ENCODE results near the gene METRNL. TPM values are rescaled to one million over a fixed set of nuclear protein-coding genes. Genes with fewer than 3 reads are reported as not detected.

The METRNL gene
- total RNA-seq, 1 donor from 2014 or later, result 257 TPM

- peaks cover 30 to 68% of the 10 kb centered on the region in 2 donors for H3K4me1 ChIP-seq
- DNase-seq (ENCODE audit: low spot score in 2 of 2), result no peak
- H3K9me3 ChIP-seq, result no peaks in the 10 kb centered on the region
- peak overlapping the region; percentile 26 to 56 for H3K4me3 ChIP-seq
- no peaks in the 10 kb centered on the region for H3K27me3 ChIP-seq
- intact Hi-C loops (cut with DNase I), result loop anchor here (2.0 kb wide), 1 partner anchor 18 kb away; no protein-coding TSS in a partner anchor
- no peak for TF ChIP-seq CTCF (IDR thresholded peaks at IDR 0.05)
- peaks cover 9 to 14% of the 10 kb centered on the region in 2 donors for H3K36me3 ChIP-seq
- H3K27ac ChIP-seq, result peak overlapping the region; percentile 85 to 93
Measured at GRCh38 chr17:83100853-83101391, 21.5 kb downstream of the METRNL start.

DNA sequence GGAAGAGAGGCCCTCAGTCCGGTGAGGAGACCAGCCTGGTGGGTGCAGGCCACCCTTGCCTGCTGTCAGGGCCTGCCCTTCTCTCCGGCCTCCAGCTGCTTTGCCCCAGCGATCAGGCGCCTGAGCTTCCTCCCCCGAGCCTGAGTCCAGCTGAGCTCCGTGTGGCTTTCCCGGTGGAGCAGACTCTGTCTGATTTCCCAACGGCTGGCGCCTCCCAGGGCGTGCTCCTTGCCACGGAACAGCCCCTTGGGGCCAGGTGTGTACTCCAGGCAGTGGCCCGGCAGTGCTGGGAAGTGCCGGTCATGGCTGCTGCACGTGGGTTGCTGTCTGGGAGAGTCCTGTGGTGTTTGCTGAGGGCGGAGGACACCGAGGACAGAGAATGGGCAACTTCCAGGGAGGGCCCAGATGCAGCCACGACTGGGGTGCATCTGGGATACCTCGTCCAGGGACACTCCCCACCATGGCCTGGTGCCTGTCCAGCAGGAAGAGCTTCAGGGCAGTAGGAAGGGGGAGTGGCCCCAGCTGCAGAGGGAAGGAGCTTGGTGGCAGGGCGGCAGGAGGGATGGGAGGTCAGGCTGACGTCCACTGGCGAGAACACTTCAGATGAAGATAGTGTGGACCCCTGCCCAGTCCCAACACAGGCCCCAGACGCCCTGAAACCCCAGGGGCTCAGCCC is 22.5 kb downstream of the METRNL start:
- no peaks in the 10 kb centered on the region for H3K9me3 ChIP-seq
- H3K4me3 ChIP-seq, result peak overlapping the region in 1 of 2 donors; percentile 56
- no peaks in the 10 kb centered on the region for H3K27me3 ChIP-seq
- peaks cover 33 to 72% of the 10 kb centered on the region in 2 donors for H3K4me1 ChIP-seq
- H3K27ac ChIP-seq, result peak overlapping the region; percentile 85 to 93
- intact Hi-C loops (cut with DNase I), result loop anchor here (2.0 kb wide), 1 partner anchor 19 kb away; no protein-coding TSS in a partner anchor
- DNase-seq (ENCODE audit: low spot score in 2 of 2), result no peak
- no peak for TF ChIP-seq CTCF (IDR thresholded peaks at IDR 0.05)
- peaks cover 0 to 4% of the 10 kb centered on the region in 2 donors for H3K36me3 ChIP-seq

- intact Hi-C loops (cut with DNase I), result no loop called here
- H3K27ac ChIP-seq, result peak overlapping the region; percentile 75 to 85
- H3K27me3 ChIP-seq, result no peaks in the 10 kb centered on the region
- H3K4me3 ChIP-seq, result peak overlapping the region in 1 of 2 donors; percentile 10
- no peak for TF ChIP-seq CTCF (IDR thresholded peaks at IDR 0.05)
- no peaks in the 10 kb centered on the region for H3K9me3 ChIP-seq
- no peaks in the 10 kb centered on the region for H3K36me3 ChIP-seq
- peaks cover 29 to 62% of the 10 kb centered on the region in 2 donors for H3K4me1 ChIP-seq
- DNase-seq (ENCODE audit: low spot score in 2 of 2), result no peak
Measured at GRCh38 chr17:83103200-83103942, 24.0 kb downstream of the METRNL start.

DNA sequence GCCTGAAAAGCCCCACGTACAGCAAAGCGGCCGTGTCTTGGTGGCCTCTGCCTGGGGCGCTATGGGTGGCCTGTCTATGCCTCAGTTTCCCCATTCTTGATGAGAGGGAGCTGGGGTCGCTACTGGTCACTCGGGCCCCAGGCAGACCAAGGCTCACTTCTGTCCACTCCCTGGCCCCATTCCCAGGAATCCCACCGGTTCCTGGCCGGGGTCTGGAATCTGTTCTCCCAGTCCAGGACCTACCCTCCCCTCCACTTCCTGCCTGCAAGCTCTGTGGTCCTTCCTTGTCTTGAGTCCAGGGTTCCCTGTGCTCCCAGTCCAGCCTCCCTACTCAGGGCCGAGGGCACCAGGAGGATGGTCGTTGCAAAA is 24.5 kb downstream of the METRNL start:
- Histone ChIP-seq H3K4me1 (peaks cover 25 to 56% of the 10 kb centered on the region in 2 donors), H3K9me3 (no peaks in the 10 kb centered on the region), H3K36me3 (no peaks in the 10 kb centered on the region), H3K4me3 (no peak overlapping the region), H3K27ac (peak overlapping the region; percentile 75 to 85), H3K27me3 (no peaks in the 10 kb centered on the region)
- intact Hi-C loops (cut with DNase I), result no loop called here
- DNase-seq (ENCODE audit: low spot score in 2 of 2), result no peak
- no peak for TF ChIP-seq CTCF (IDR thresholded peaks at IDR 0.05)

DNA sequence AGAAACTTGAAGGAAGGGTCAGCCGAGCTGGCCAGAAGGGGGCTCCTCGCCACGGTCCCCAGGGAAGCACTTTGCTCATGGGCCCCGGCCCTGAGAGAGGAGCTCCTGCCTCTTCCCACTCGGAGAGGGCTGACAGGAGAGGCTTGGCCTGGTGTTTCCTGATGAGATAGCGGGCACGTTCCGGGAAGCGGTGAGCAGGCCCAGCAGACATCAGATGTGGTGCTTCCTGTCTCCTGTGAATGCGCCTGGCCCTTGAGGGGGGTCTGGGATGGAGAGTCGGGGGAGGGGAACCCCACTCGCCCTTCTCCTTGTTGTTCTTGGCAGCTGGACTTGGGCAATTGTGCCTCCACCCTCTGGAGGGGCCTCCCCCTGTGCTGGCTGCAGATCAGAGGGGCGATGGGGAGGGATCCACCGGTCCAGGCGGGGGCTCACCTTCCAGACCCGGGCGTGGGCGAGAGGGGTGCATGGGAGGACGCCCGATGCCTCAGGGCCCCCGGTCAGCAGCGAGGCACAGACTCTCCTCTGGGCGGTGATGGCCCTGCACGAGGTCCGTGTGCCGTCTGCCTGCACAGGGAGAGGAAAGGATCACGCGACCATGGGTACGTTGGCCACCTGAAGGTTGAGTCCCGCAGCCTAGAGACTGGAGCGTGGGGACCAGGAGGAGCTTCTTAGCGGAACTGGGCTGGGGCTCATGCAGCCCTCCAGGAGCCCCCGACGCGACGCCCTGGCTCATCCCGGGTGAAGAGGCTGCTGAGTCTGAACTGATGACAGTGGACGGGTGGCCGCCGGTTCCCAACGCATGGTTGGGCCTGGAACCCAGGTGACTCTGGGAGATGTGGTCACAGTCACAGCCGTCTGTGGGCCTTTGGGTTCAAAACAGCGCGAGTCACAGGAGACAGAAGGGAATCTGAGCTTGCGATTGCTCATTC is 25.4 kb downstream of the METRNL start:
- H3K36me3 ChIP-seq, result no peaks in the 10 kb centered on the region
- no peaks in the 10 kb centered on the region for H3K9me3 ChIP-seq
- DNase-seq (ENCODE audit: low spot score in 2 of 2), result no peak
- peak overlapping the region; percentile 75 to 85 for H3K27ac ChIP-seq
- peaks cover 21 to 52% of the 10 kb centered on the region in 2 donors for H3K4me1 ChIP-seq
- TF ChIP-seq CTCF (IDR thresholded peaks at IDR 0.05), result no peak
- no peaks in the 10 kb centered on the region for H3K27me3 ChIP-seq
- peak overlapping the region in 1 of 2 donors; percentile 12 for H3K4me3 ChIP-seq
- intact Hi-C loops (cut with DNase I), result no loop called here
